Natural killer cell (primary cell): ENCODE measurements around the gene LRRC40. TPM values are rescaled to one million over a fixed set of nuclear protein-coding genes. Genes with fewer than 3 reads are reported as not detected.

ENCODE experiments used
- ATAC-seq, 3 donors: fragments of 150-1000 bp in 2 of 3; fragments of 200-7000 bp in 1 of 3; cut with Tn5 transposase; 1 replicate in 1 of 3; 2 replicates in 2 of 3; pipeline ENCODE4 v1.10.0; 2021; ENCODE audit warnings: mild to moderate bottlenecking in 2 of 3, moderate library complexity in 2 of 3
- DNase-seq, 2 donors: peaks; one replicate each; pipeline versions ENCODE4 v3.0.0 to v3.0.0-alpha.2; 2013 to 2021; ENCODE audit warnings: mixed read lengths in 1 of 2
- H3K27ac ChIP-seq: one replicate; pipeline ENCODE4 v1.5.1; 2013; ENCODE audit warnings: mild to moderate bottlenecking, low read length
- H3K27me3 ChIP-seq: one replicate; pipeline ENCODE4 v1.6.1; 2013; ENCODE audit warnings: low read length; ENCODE audit not compliant: control insufficient read depth, insufficient read depth
- H3K36me3 ChIP-seq: one replicate; pipeline ENCODE4 v1.6.1; 2013; ENCODE audit warnings: low read length; ENCODE audit not compliant: control insufficient read depth, insufficient read depth
- H3K4me1 ChIP-seq: one replicate; pipeline ENCODE4 v1.6.1; 2013; ENCODE audit warnings: low read length; ENCODE audit not compliant: control insufficient read depth, insufficient read depth
- H3K4me3 ChIP-seq: one replicate; pipeline ENCODE4 v1.5.1; 2013; ENCODE audit warnings: low read length
- H3K9me3 ChIP-seq: one replicate; pipeline ENCODE4 v1.6.1; 2013; ENCODE audit warnings: low read length; ENCODE audit not compliant: control insufficient read depth, insufficient read depth
- H3K27ac Mint-ChIP-seq, 2 donors: one replicate each; pipeline ENCODE4 v1.8.0; 2022; ENCODE audit warnings: mild to moderate bottlenecking in 2 of 2, mixed read lengths in 2 of 2, moderate library complexity in 1 of 2
- H3K27me3 Mint-ChIP-seq, 2 donors: one replicate each; pipeline ENCODE4 v1.8.0; 2022; ENCODE audit warnings: low read depth in 2 of 2, mixed read lengths in 2 of 2
- H3K36me3 Mint-ChIP-seq: one replicate; pipeline ENCODE4 v1.8.0; 2022; ENCODE audit warnings: mixed read lengths
- H3K4me1 Mint-ChIP-seq, 2 donors: one replicate each; pipeline ENCODE4 v1.8.0; 2022; ENCODE audit warnings: mixed read lengths in 2 of 2
- H3K4me3 Mint-ChIP-seq: one replicate; pipeline ENCODE4 v1.8.0; 2022; ENCODE audit warnings: mild to moderate bottlenecking, moderate library complexity, mixed read lengths
- H3K9me3 Mint-ChIP-seq, 2 donors: one replicate each; pipeline ENCODE4 v1.8.0; 2022; ENCODE audit warnings: mixed read lengths in 2 of 2
- CTCF ChIP-seq: fragments of 200-600 bp; IDR thresholded peaks from one replicate; pipeline ENCODE4 v1.8.0; 2022; ENCODE audit warnings: antibody characterized with exemption
- WGBS: methylation state at CpG from one replicate; pipeline ENCODE4 v1.1.7; 2013; ENCODE audit warnings: missing lambda C conversion rate; ENCODE audit not compliant: insufficient coverage; 5-methylcytosine and 5-hydroxymethylcytosine counted together
- intact Hi-C: fragments of 100-400 bp; cut with micrococcal nuclease; formaldehyde crosslinking; loops from one replicate; pipeline ENCODE4 v1.14.2; 2022
- total RNA-seq, 4 donors: library from RNA; stranded (reverse); fragments of 120-200 nt in 1 of 4; gene quantifications; one replicate each; pipeline versions ENCODE4 v1.2.3 to v1.2.4, GENCODE V29; 2013 to 2022

LRRC40 gene
- total RNA-seq, 3 donors from 2014 or later (not counting 1 experiment from before 2014, with no cell fraction given), result 15.5 to 18.4 (median 16.5) TPM

GRCh38 chr1:70134148-70134547 is 71.2 kb downstream of the LRRC40 start:
- no peak overlapping the region for H3K27ac Mint-ChIP-seq
- H3K4me3 ChIP-seq, result no peak overlapping the region
- intact Hi-C loops, result no loop called here
- H3K4me3 Mint-ChIP-seq, result no peak overlapping the region
- no peaks in the 10 kb centered on the region for H3K9me3 Mint-ChIP-seq
- H3K27me3 Mint-ChIP-seq, result peaks cover 0 to 8% of the 10 kb centered on the region in 2 donors
- no peaks in the 10 kb centered on the region for H3K36me3 ChIP-seq
- no peaks in the 10 kb centered on the region for H3K9me3 ChIP-seq
- no peaks in the 10 kb centered on the region for H3K36me3 Mint-ChIP-seq
- peaks cover 0 to 5% of the 10 kb centered on the region in 2 donors for H3K4me1 Mint-ChIP-seq
- WGBS, result 93% methylated on average over 1 of the region's 3 CpGs
- no peaks in the 10 kb centered on the region for H3K4me1 ChIP-seq
- ATAC-seq, result no peak
- no peak overlapping the region for H3K27ac ChIP-seq
- TF ChIP-seq CTCF, result no peak
- no peak for DNase-seq
- H3K27me3 ChIP-seq, result no peaks in the 10 kb centered on the region

- Mint-ChIP-seq H3K9me3 (no peaks in the 10 kb centered on the region), H3K27ac (no peak overlapping the region), H3K27me3 (peaks cover 15 to 28% of the 10 kb centered on the region in 2 donors), H3K4me1 (no peaks in the 10 kb centered on the region), H3K36me3 (no peaks in the 10 kb centered on the region), H3K4me3 (no peak overlapping the region)
- Histone ChIP-seq H3K9me3 (no peaks in the 10 kb centered on the region), H3K27ac (no peak overlapping the region), H3K27me3 (peaks cover 2% of the 10 kb centered on the region), H3K36me3 (no peaks in the 10 kb centered on the region), H3K4me3 (no peak overlapping the region), H3K4me1 (no peaks in the 10 kb centered on the region)
- DNase-seq, result no peak
- intact Hi-C loops, result no loop called here
- no peak for TF ChIP-seq CTCF
- ATAC-seq, result no peak
Measured at GRCh38 chr1:70117046-70117445, 88.3 kb downstream of the LRRC40 start.

GRCh38 chr1:70115315-70115714 is 90.1 kb downstream of the LRRC40 start:
- no peak overlapping the region for H3K27ac ChIP-seq
- DNase-seq (no peak), ATAC-seq (no peak)
- no peaks in the 10 kb centered on the region for H3K9me3 Mint-ChIP-seq
- TF ChIP-seq CTCF, result no peak
- no peak overlapping the region for H3K4me3 ChIP-seq
- no peaks in the 10 kb centered on the region for H3K4me1 ChIP-seq
- no peak overlapping the region for H3K27ac Mint-ChIP-seq
- WGBS, result 100% methylated on average over 1 of the region's 3 CpGs
- intact Hi-C loops, result no loop called here
- H3K4me3 Mint-ChIP-seq, result no peak overlapping the region
- H3K36me3 ChIP-seq, result no peaks in the 10 kb centered on the region
- H3K27me3 ChIP-seq, result peaks cover 2% of the 10 kb centered on the region
- H3K4me1 Mint-ChIP-seq, result no peaks in the 10 kb centered on the region
- no peaks in the 10 kb centered on the region for H3K36me3 Mint-ChIP-seq
- H3K9me3 ChIP-seq, result no peaks in the 10 kb centered on the region
- peaks cover 17 to 22% of the 10 kb centered on the region in 2 donors for H3K27me3 Mint-ChIP-seq

GRCh38 chr1:70112838-70113237 is 92.5 kb downstream of the LRRC40 start:
- Mint-ChIP-seq H3K36me3 (no peaks in the 10 kb centered on the region), H3K27me3 (peaks cover 11% of the 10 kb centered on the region in 2 donors), H3K9me3 (no peaks in the 10 kb centered on the region), H3K4me3 (no peak overlapping the region), H3K4me1 (no peaks in the 10 kb centered on the region), H3K27ac (no peak overlapping the region)
- Histone ChIP-seq H3K4me1 (no peaks in the 10 kb centered on the region), H3K27me3 (peaks cover 2% of the 10 kb centered on the region), H3K9me3 (no peaks in the 10 kb centered on the region), H3K4me3 (no peak overlapping the region), H3K27ac (no peak overlapping the region), H3K36me3 (no peaks in the 10 kb centered on the region)
- no peak for ATAC-seq
- TF ChIP-seq CTCF, result no peak
- intact Hi-C loops, result no loop called here
- no peak for DNase-seq
- WGBS, result 88% methylated on average over 5 of the region's 5 CpGs
